IMR-90 (cell line): ENCODE data around the gene VILL. TPM values are rescaled to one million over a fixed set of nuclear protein-coding genes. Genes with fewer than 3 reads are reported as not detected.

Source experiments
- ATAC-seq: fragments of 200-7000 bp; cut with Tn5 transposase; 2 replicates; pipeline ENCODE4 v1.9.1; 2020; ENCODE audit warnings: low read depth, mild to moderate bottlenecking, moderate library complexity
- BruUV-seq: library from RNA; stranded (reverse); fragments of 400-500 nt; replicated peaks from 2 replicates; lab custom pipeline; 2021; lab: Mats Ljungman, UMichigan
- CTCF ChIA-PET: fragments of 300-600 bp; formaldehyde crosslinking; extraction: SDS; loops from one replicate; lab custom pipeline; 2021; ENCODE audit warnings: antibody characterized with exemption; lab: Yijun Ruan, JAX
- POLR2A ChIA-PET: fragments of 300-600 bp; sonication (Branson Sonifier 250); formaldehyde crosslinking; loops from one replicate; lab custom pipeline; 2022; ENCODE audit warnings: antibody characterized with exemption; ENCODE audit not compliant: unreplicated experiment; lab: Charles Lee
- DNase-seq: peaks from one replicate; pipeline ENCODE4 v3.0.0; 2013
- H2AFZ ChIP-seq: replicated peaks from 2 replicates; pipeline ENCODE3; 2013; ENCODE audit warnings: low read length, mild to moderate bottlenecking; ENCODE audit not compliant: poor library complexity
- H2AK5ac ChIP-seq: 2 replicates; pipeline ENCODE4 v1.6.1; 2013; ENCODE audit warnings: low read depth, low read length, inconsistent platforms
- H2AK9ac ChIP-seq: replicated peaks from 2 replicates; pipeline ENCODE3; 2013; ENCODE audit warnings: mild to moderate bottlenecking, low read depth, low read length, moderate library complexity; ENCODE audit not compliant: poor library complexity
- H2BK120ac ChIP-seq: 2 replicates; pipeline ENCODE4 v1.6.1; 2013; ENCODE audit warnings: low read depth, low read length, inconsistent platforms
- H2BK15ac ChIP-seq: 3 replicates; pipeline ENCODE4 v1.6.1; 2013; ENCODE audit warnings: low read depth, low read length, inconsistent platforms
- H2BK20ac ChIP-seq: 2 replicates; pipeline ENCODE4 v1.6.1; 2013; ENCODE audit warnings: low read depth, mild to moderate bottlenecking, inconsistent platforms, low read length, moderate library complexity
- H2BK5ac ChIP-seq: 2 replicates; pipeline ENCODE4 v1.6.1; 2013; ENCODE audit warnings: mild to moderate bottlenecking, low read depth, low read length, inconsistent platforms; ENCODE audit not compliant: poor library complexity, severe bottlenecking
- H3K14ac ChIP-seq: replicated peaks from 2 replicates; pipeline ENCODE4 v1.6.1; 2013; ENCODE audit warnings: low read depth, low read length, inconsistent platforms
- H3K18ac ChIP-seq: 2 replicates; pipeline ENCODE4 v1.6.1; 2013; ENCODE audit warnings: low read depth, low read length, control low read depth
- H3K23ac ChIP-seq: 2 replicates; pipeline ENCODE4 v1.6.1; 2013; ENCODE audit warnings: low read depth, low read length, inconsistent platforms
- H3K27ac ChIP-seq: 2 replicates; pipeline ENCODE4 v1.5.1; 2013; ENCODE audit warnings: mild to moderate bottlenecking, control low read depth, low read length; ENCODE audit not compliant: insufficient read depth
- H3K27me3 ChIP-seq: 2 replicates; pipeline ENCODE4 v1.6.1; 2013; ENCODE audit warnings: low read length; ENCODE audit not compliant: control insufficient read depth, insufficient read depth
- H3K36me3 ChIP-seq: 2 replicates; pipeline ENCODE4 v1.6.1; 2013; ENCODE audit warnings: low read length, mixed read lengths; ENCODE audit not compliant: control insufficient read depth, insufficient read depth
- H3K4ac ChIP-seq: 2 replicates; pipeline ENCODE4 v1.6.1; 2013; ENCODE audit warnings: low read depth, low read length, inconsistent platforms
- H3K4me1 ChIP-seq: 2 replicates; pipeline ENCODE4 v1.6.1; 2013; ENCODE audit warnings: low read length, mixed read lengths; ENCODE audit not compliant: control insufficient read depth, insufficient read depth
- H3K4me2 ChIP-seq: 2 replicates; pipeline ENCODE4 v1.6.1; 2013; ENCODE audit warnings: low read depth, mild to moderate bottlenecking, control low read depth, low read length, moderate library complexity
- H3K4me3 ChIP-seq: 2 replicates; pipeline ENCODE4 v1.5.1; 2013; ENCODE audit warnings: low read depth, mild to moderate bottlenecking, control low read depth, low read length, moderate library complexity; ENCODE audit not compliant: insufficient read depth
- H3K56ac ChIP-seq: 2 replicates; pipeline ENCODE4 v1.6.1; 2013; ENCODE audit warnings: low read length, inconsistent platforms; ENCODE audit not compliant: insufficient read depth; ENCODE audit errors: extremely low read depth
- H3K79me1 ChIP-seq, 2 experiments: 2 replicates each; pipeline ENCODE4 v1.6.1; 2013; ENCODE audit warnings: low read length in 2 of 2, inconsistent platforms in 1 of 2, low read depth in 1 of 2
- H3K9ac ChIP-seq: 2 replicates; pipeline ENCODE4 v1.6.1; 2013; ENCODE audit warnings: low read depth, low read length, control low read depth
- H3K9me1 ChIP-seq: 2 replicates; pipeline ENCODE4 v1.6.1; 2013; ENCODE audit warnings: low read length, inconsistent platforms; ENCODE audit not compliant: insufficient read depth
- H3K9me3 ChIP-seq: 2 replicates; pipeline ENCODE4 v1.6.1; 2013; ENCODE audit warnings: low read length; ENCODE audit not compliant: control insufficient read depth, insufficient read depth
- H4K20me1 ChIP-seq: 2 replicates; pipeline ENCODE4 v1.6.1; 2013; ENCODE audit warnings: low read length, inconsistent platforms; ENCODE audit not compliant: insufficient read depth
- H4K5ac ChIP-seq: 2 replicates; pipeline ENCODE4 v1.6.1; 2013; ENCODE audit warnings: mild to moderate bottlenecking, low read depth, low read length, control low read depth
- H4K8ac ChIP-seq, 2 experiments: 2 replicates each; pipeline ENCODE4 v1.6.1; 2013; ENCODE audit warnings: low read depth in 2 of 2, low read length in 2 of 2, control low read depth in 1 of 2, inconsistent platforms in 1 of 2
- H4K91ac ChIP-seq: 2 replicates; pipeline ENCODE4 v1.6.1; 2013; ENCODE audit warnings: low read depth, low read length, inconsistent platforms; ENCODE audit not compliant: insufficient read depth
- BHLHE40 ChIP-seq: fragments of 150-350 bp; IDR thresholded peaks from 2 replicates; pipeline ENCODE4 v1.6.1; 2016; ENCODE audit warnings: mild to moderate bottlenecking, low read depth, low read length
- CEBPB ChIP-seq: IDR thresholded peaks from 2 replicates; pipeline ENCODE4 v1.6.1; 2012; ENCODE audit warnings: low read depth, low read length, improper control_type of control experiment
- CHD1 ChIP-seq: IDR thresholded peaks from 2 replicates; pipeline ENCODE4 v1.6.1; 2012; ENCODE audit warnings: low read depth, low read length, improper control_type of control experiment
- CTCF ChIP-seq: conservative IDR thresholded peaks from 2 replicates; pipeline ENCODE4 v1.5.1; 2012; ENCODE audit warnings: mild to moderate bottlenecking, low read depth, low read length, improper control_type of control experiment
- ELK1 ChIP-seq: fragments of 150-350 bp; IDR thresholded peaks from 2 replicates; pipeline ENCODE4 v1.6.1; 2016; ENCODE audit warnings: low read depth, mild to moderate bottlenecking, low read length, moderate library complexity, borderline replicate concordance
- FOS ChIP-seq: fragments of 150-350 bp; IDR thresholded peaks from 2 replicates; pipeline ENCODE4 v1.6.1; 2016; ENCODE audit warnings: low read depth, low read length
- MAFK ChIP-seq: IDR thresholded peaks from 2 replicates; pipeline ENCODE4 v1.6.1; 2012; ENCODE audit warnings: low read depth, low read length, improper control_type of control experiment
- MAZ ChIP-seq: IDR thresholded peaks from 2 replicates; pipeline ENCODE4 v1.6.1; 2012; ENCODE audit warnings: low read depth, mild to moderate bottlenecking, low read length, improper control_type of control experiment, moderate library complexity, borderline replicate concordance
- MXI1 ChIP-seq: IDR thresholded peaks from 2 replicates; pipeline ENCODE4 v1.6.1; 2012; ENCODE audit warnings: low read depth, mild to moderate bottlenecking, low read length, moderate library complexity, borderline replicate concordance
- NFE2L2 ChIP-seq: fragments of 150-350 bp; IDR thresholded peaks from 2 replicates; pipeline ENCODE4 v1.6.1; 2016; ENCODE audit warnings: low read depth, mild to moderate bottlenecking, low read length
- POLR2A ChIP-seq: IDR thresholded peaks from 2 replicates; pipeline ENCODE4 v1.6.1; 2012; ENCODE audit warnings: mild to moderate bottlenecking, low read depth, low read length
- RAD21 ChIP-seq: IDR thresholded peaks from 2 replicates; pipeline ENCODE4 v1.6.1; 2012; ENCODE audit warnings: low read length, improper control_type of control experiment
- RCOR1 ChIP-seq: IDR thresholded peaks from 2 replicates; pipeline ENCODE4 v1.6.1; 2012; ENCODE audit warnings: mild to moderate bottlenecking, low read length, improper control_type of control experiment; ENCODE audit not compliant: insufficient replicate concordance
- RFX5 ChIP-seq: IDR thresholded peaks from 2 replicates; pipeline ENCODE4 v1.8.0; 2012; ENCODE audit warnings: low read depth, mild to moderate bottlenecking, low read length, moderate library complexity
- SMC3 ChIP-seq: fragments of 150-350 bp; IDR thresholded peaks from 2 replicates; pipeline ENCODE4 v1.6.1; 2016; ENCODE audit warnings: low read depth, mild to moderate bottlenecking, antibody characterized with exemption, low read length, moderate library complexity
- USF2 ChIP-seq: fragments of 150-350 bp; IDR thresholded peaks from 2 replicates; pipeline ENCODE4 v1.6.1; 2017; ENCODE audit warnings: mild to moderate bottlenecking, antibody characterized with exemption, low read length, low read depth
- WGBS, 2 experiments: methylation state at CpG; one replicate each; pipeline versions ENCODE4 v1.1.5 to v1.1.7; 2013; ENCODE audit warnings: missing lambda C conversion rate in 2 of 2; ENCODE audit not compliant: insufficient read length in 1 of 2; ENCODE audit errors: extremely low coverage in 2 of 2; 5-methylcytosine and 5-hydroxymethylcytosine counted together
- dilution Hi-C: fragments of 300-500 bp; cut with HindIII; formaldehyde crosslinking; loops from one replicate; pipeline ENCODE4 v1.14.3; 2018; ENCODE audit warnings: low sequenced_read_pairs; ENCODE audit not compliant: unreplicated experiment
- in situ Hi-C: fragments of 300-500 bp; cut with MboI; formaldehyde crosslinking; loops from 3 replicates; pipeline ENCODE4 v1.14.3; 2019; ENCODE audit warnings: low sequenced_read_pairs, inconsistent platforms, mixed read lengths
- intact Hi-C: fragments of 100-400 bp; cut with micrococcal nuclease; formaldehyde crosslinking; loops from 2 replicates; pipeline ENCODE4 v1.10.0; 2022
- polyA plus RNA-seq, 3 experiments: library from polyadenylated mRNA; depleted of rRNA; stranded (reverse); fragments of >200 nt; gene quantifications; 2 replicates each; pipeline ENCODE4 v1.2.3, GENCODE V29; 2012; ENCODE audit warnings: low replicate concordance in 1 of 3
- total RNA-seq: library from RNA; depleted of rRNA; stranded (reverse); fragments of >200 nt; gene quantifications from 2 replicates; pipeline ENCODE4 v1.2.3, GENCODE V29; 2012

The VILL gene
- total and polyA plus RNA-seq, 2 of the 4 experiments (the other 2 are of a cell fraction) = 2.3 to 4.7 TPM

- Histone ChIP-seq H2AK5ac (no peak overlapping the region), H3K79me1 (peaks cover 0 to 25% of the 10 kb centered on the region in 2 experiments; a peak in 3 of 4 replicates), H3K4me3 (no peak overlapping the region), H2BK20ac (no peak overlapping the region), H3K4ac (no peak overlapping the region; the same call in 1 of the 2 replicates), H3K9ac (no peak overlapping the region), H2BK120ac (no peak overlapping the region), H2BK5ac (no peak overlapping the region), H2AK9ac (no peak overlapping the region), H2BK15ac (no peak overlapping the region), H4K8ac (no peak overlapping the region), H3K23ac (no peak overlapping the region), H3K9me1 (peaks cover 18% of the 10 kb centered on the region), H3K56ac (no peak overlapping the region), H4K20me1 (no peaks in the 10 kb centered on the region; the same call in none of the 2 replicates), H3K27me3 (no peaks in the 10 kb centered on the region), H3K27ac (no peak overlapping the region), H3K9me3 (no peaks in the 10 kb centered on the region), H3K18ac (no peak overlapping the region), H3K36me3 (peaks cover 10% of the 10 kb centered on the region; the same call in 1 of the 2 replicates), H3K4me2 (no peak overlapping the region), H4K5ac (no peak overlapping the region), H2AFZ (no peak overlapping the region), H4K91ac (no peak overlapping the region), H3K4me1 (peaks cover 2% of the 10 kb centered on the region; the same call in 1 of the 2 replicates), H3K14ac (no peak overlapping the region)
- no TSS peak for BruUV-seq
- dilution Hi-C loops (no loop called here), intact Hi-C loops (no loop called here), in situ Hi-C loops (no loop called here)
- DNase-seq = no peak
- WGBS, 2 experiments = no CpG with 5 or more reads among the region's 3 CpGs
- ATAC-seq = no peak
- no peak for TF ChIP-seq CTCF
- TF ChIP-seq MAFK = no peak
- no peak for TF ChIP-seq NFE2L2
- TF ChIP-seq POLR2A = no peak
- no peak for TF ChIP-seq USF2
- TF ChIP-seq CEBPB = no peak
- no peak for TF ChIP-seq ELK1
- no peak for TF ChIP-seq SMC3
- TF ChIP-seq BHLHE40 = no peak
- TF ChIP-seq CHD1 = no peak
- TF ChIP-seq RCOR1 = no peak
- no peak for TF ChIP-seq RFX5
- TF ChIP-seq RAD21 = no peak
- TF ChIP-seq MAZ = no peak
- no peak for TF ChIP-seq MXI1
- TF ChIP-seq FOS = no peak
- CTCF ChIA-PET = no interaction called here
- POLR2A ChIA-PET = no interaction called here
Measured at GRCh38 chr3:38022301-38022700, 31.7 kb downstream of the VILL start.
